HL-60 (cell line): Measurements from ENCODE around the gene TEFM.
A peak's percentile ranks its signal among the peaks of the same experiment; 100 is the strongest.
"Not testable (repeated sequence)": the region's sequence is repeated elsewhere in the genome, so short reads cannot be mapped to it uniquely, and the experiment has no call there.

Experiments
- DNase-seq, 2 experiments: peaks; one replicate each; pipeline ENCODE4 v3.0.0-alpha.2; 2010 to 2020; ENCODE audit warnings: low read depth in 1 of 2, low spot score in 1 of 2
- H3K27ac ChIP-seq: fragments of 250-450 bp; sonication (Bioruptor Pico); replicated peaks from 2 replicates; pipeline ENCODE4 v1.5.1; 2020; ENCODE audit warnings: mild to moderate bottlenecking, moderate library complexity
- H3K27me3 ChIP-seq: fragments of 250-450 bp; sonication (Bioruptor Pico); 2 replicates; pipeline ENCODE4 v1.5.1; 2021; ENCODE audit warnings: mild to moderate bottlenecking, moderate library complexity; ENCODE audit not compliant: insufficient read depth, poor library complexity, severe bottlenecking
- H3K4me3 ChIP-seq: replicated peaks from 2 replicates; pipeline ENCODE4 v1.5.1; 2011; ENCODE audit warnings: mild to moderate bottlenecking, control low read depth, low read length; ENCODE audit not compliant: insufficient read depth
- CTCF ChIP-seq: IDR thresholded peaks from one replicate; pipeline ENCODE4 v1.5.1; 2011; ENCODE audit warnings: low read length, control low read depth, inconsistent platforms; ENCODE audit not compliant: insufficient read depth
- GABPA ChIP-seq: IDR thresholded peaks from 2 replicates; pipeline ENCODE4 v1.6.1; 2012; ENCODE audit warnings: low read depth
- POLR2AphosphoS5 ChIP-seq: IDR thresholded peaks from 2 replicates; pipeline ENCODE4 v1.6.1; 2012; ENCODE audit warnings: low read depth
- REST ChIP-seq: IDR thresholded peaks from 2 replicates; pipeline ENCODE4 v1.6.1; 2012; ENCODE audit warnings: low read depth; ENCODE audit not compliant: insufficient replicate concordance
- SPI1 ChIP-seq: IDR thresholded peaks from 2 replicates; pipeline ENCODE4 v1.6.1; 2012; ENCODE audit warnings: low read depth, mild to moderate bottlenecking, borderline replicate concordance

Gene TEFM

GRCh38 chr17:30915833-30916611 lies 10.0 kb upstream of the TEFM start:
- DNase-seq = no peak
- no peak overlapping the region for H3K27ac ChIP-seq
- no peak overlapping the region for H3K4me3 ChIP-seq
- TF ChIP-seq SPI1 (no peak), CTCF (no peak), GABPA (no peak)
- no peaks in the 10 kb centered on the region for H3K27me3 ChIP-seq

- H3K27ac ChIP-seq = no peak overlapping the region
- TF ChIP-seq GABPA (no peak), SPI1 (no peak), CTCF (no peak), REST (no peak), POLR2AphosphoS5 (no peak)
- DNase-seq = no peak
- H3K27me3 ChIP-seq = no peaks in the 10 kb centered on the region
- no peak overlapping the region for H3K4me3 ChIP-seq
Observed at GRCh38 chr17:30913955-30914354, 7.9 kb upstream of the TEFM start.

GRCh38 chr17:30910151-30910550 lies 4.1 kb upstream of the TEFM start:
- DNase-seq, H3K27me3 ChIP-seq, H3K27ac ChIP-seq, H3K4me3 ChIP-seq: not testable (repeated sequence)

- DNase-seq = no peak
Observed at GRCh38 chr17:30908717-30909420, 2.8 kb upstream of the TEFM start.

GRCh38 chr17:30905742-30906100 lies 317 bp downstream of the TEFM start:
- Histone ChIP-seq H3K27me3 (no peaks in the 10 kb centered on the region), H3K27ac (peak overlapping the region; percentile 89), H3K4me3 (peak overlapping the region; percentile 86)
- peak; percentile 27 to 49 for DNase-seq
- no peak for TF ChIP-seq SPI1
- no peak for TF ChIP-seq CTCF
- TF ChIP-seq GABPA = no peak
- no peak for TF ChIP-seq POLR2AphosphoS5
- TF ChIP-seq REST = no peak

More at GRCh38 chr17:30908717-30909420, 2.8 kb upstream of the TEFM start:
- no peak overlapping the region for H3K27ac ChIP-seq
- TF ChIP-seq SPI1 = peak; percentile 31; the same call in 1 of the 2 replicates
- no peak for TF ChIP-seq POLR2AphosphoS5
- no peak overlapping the region for H3K4me3 ChIP-seq
- no peaks in the 10 kb centered on the region for H3K27me3 ChIP-seq
